Measurements from ENCODE around the gene GGNBP2.

DNA sequence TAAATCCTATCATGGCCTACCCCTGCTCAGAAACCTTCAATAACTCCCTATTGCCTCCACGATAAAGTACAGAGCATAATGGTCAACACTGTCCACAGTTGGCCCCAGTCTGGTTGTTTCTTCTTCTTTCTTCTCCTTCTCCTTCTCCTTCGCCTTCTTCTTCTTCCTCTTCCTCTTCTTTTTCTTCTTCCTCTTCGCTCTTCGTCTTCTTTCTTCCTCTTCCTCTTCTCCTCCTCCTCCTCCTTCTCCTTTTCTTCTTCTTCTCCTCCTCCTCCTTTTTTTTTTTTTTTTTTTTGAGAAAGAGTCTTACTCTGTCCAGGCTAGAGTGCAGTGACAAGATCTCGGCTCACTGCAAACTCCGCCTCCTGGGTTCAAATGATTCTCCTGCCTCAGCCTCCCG lies 80.5 kb downstream of the GGNBP2 start:
- TF ChIP-seq CTCF (IDR thresholded peaks at IDR 0.05), result no peak
- TF ChIP-seq POLR2A (IDR thresholded peaks at IDR 0.05), result no peak
- TF ChIP-seq POLR2AphosphoS5 (IDR thresholded peaks at IDR 0.05), result no peak
- TF ChIP-seq EP300 (IDR thresholded peaks at IDR 0.05), result no peak

All from sigmoid colon (tissue), 4 donors.